ENCODE results near the gene GABARAP. TPM values are rescaled to one million over a fixed set of nuclear protein-coding genes. Genes with fewer than 3 reads are reported as not detected.
"Not testable (repeated sequence)": the region's sequence is repeated elsewhere in the genome, so short reads cannot be mapped to it uniquely, and the experiment has no call there.

Gene GABARAP
- total RNA-seq, 8 experiments from 2014 or later = 336 to 734 (median 573) TPM

DNA sequence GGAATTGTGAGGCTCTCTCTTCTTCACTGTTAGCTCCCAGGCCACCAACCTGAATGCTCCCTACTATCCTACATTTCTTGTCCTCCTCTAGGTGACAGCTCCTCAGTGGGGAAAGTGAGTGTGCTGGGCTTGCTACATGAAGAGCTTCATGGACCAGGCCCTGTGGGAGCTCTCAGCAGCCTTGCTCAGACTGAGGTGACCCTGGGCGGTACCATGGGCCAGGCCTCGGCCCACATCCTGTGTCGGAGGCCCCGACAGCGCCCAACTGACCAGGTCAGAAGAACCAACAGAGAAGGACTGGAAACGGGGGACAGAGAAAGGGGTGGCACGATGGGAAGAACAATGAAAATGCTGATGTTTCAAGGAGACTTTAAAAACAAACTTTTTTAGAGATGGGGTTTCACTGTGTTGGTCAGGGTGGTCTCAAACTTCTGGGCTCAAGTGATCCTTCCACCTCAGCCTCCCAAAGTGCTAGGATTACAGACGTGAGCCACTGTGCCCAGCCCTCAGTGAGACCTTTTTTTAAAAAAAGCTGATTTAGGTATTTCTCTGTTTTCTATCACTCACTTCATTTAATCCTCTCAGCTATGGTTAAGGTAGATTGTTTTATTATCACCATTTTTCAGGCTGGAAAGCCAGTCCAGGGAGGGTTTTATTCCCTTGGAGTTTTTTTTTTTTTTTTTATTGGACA, 14.7 kb upstream of the GABARAP start:
- WGBS, 10 experiments = 83 to 100% (median 100%) methylated on average over 1 to 3 of the region's 8 CpGs; no CpG with 5 or more reads in 3 of the 10 experiments
- ATAC-seq (replicated peaks in 6 of 8) = no peak
- Histone ChIP-seq H3K27ac (no peak overlapping the region), H3K4me1 (replicated peaks in 1 of 2) (peaks cover 7 to 14% of the 10 kb centered on the region in 2 donors), H3K4me3 (no peak overlapping the region)
- in situ Hi-C loops (cut with MboI; ENCODE audit: low pct_unique_long_range_greater_than_20kb in 2 of 9, low sequenced_read_pairs in 9 of 9, unreplicated experiment in 9 of 9) = no loop called here

DNA sequence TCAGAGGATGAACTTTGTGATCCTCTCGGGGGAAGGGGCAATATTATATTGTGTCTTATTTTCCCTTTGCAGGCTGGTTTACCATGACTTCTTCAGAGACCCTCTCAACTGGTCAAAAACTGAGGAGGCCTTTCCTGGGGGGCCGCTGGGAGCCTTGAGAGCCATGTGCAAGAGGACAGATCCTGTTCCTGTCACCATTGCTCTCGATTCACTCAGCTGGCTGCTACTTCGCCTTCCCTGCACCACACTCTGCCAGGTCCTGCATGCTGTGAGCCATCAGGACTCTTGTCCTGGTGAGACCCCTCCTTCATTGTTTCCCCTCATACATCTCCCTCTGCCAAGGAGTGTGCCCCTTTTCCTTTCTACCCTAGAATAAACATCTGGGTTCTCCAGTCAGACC, 12.3 kb upstream of the GABARAP start:
- no peak for ATAC-seq (replicated peaks in 6 of 8)
- H3K4me1 ChIP-seq (replicated peaks in 1 of 2) = peaks cover 13 to 16% of the 10 kb centered on the region in 2 donors
- in situ Hi-C loops (cut with MboI; ENCODE audit: low pct_unique_long_range_greater_than_20kb in 2 of 9, low sequenced_read_pairs in 9 of 9, unreplicated experiment in 9 of 9) = no loop called here
- H3K4me3 ChIP-seq = no peak overlapping the region
- H3K27ac ChIP-seq = no peak overlapping the region
- 63 to 100% (median 90%) methylated on average over 2 to 4 of the region's 4 CpGs for WGBS, 10 experiments

DNA sequence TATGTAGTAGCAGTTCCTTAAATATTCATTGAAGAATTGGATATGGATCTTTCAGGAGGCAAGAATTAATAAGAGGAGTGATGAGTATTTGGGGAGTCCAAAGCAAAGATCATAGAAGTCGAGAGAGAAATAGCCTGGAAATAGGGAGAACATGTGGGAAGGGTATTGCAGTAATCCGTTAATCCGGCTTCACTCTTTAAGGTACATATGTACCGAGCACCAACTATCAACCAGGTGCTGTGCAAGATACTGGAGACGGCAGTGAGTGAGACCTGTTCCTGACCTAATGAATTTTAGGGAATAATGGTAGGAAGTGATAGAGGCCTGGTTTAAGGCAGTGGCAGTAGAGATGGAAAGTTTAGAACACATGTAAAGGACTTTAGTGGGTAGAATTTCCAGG, 10.8 kb upstream of the GABARAP start:
- 14 to 80% (median 70%) methylated on average over 1 to 5 of the region's 5 CpGs; no CpG with 5 or more reads in 1 of the 10 experiments for WGBS, 10 experiments
- H3K27ac ChIP-seq = peak overlapping the region; percentile 99 to 100
- peak overlapping the region; percentile 82 to 100 (median 95) for H3K4me3 ChIP-seq
- in situ Hi-C loops (cut with MboI; ENCODE audit: low pct_unique_long_range_greater_than_20kb in 2 of 9, low sequenced_read_pairs in 9 of 9, unreplicated experiment in 9 of 9) = no loop called here
- ATAC-seq (replicated peaks in 6 of 8) = no peak
- H3K4me1 ChIP-seq (replicated peaks in 1 of 2) = peaks cover 18 to 23% of the 10 kb centered on the region in 2 donors

DNA sequence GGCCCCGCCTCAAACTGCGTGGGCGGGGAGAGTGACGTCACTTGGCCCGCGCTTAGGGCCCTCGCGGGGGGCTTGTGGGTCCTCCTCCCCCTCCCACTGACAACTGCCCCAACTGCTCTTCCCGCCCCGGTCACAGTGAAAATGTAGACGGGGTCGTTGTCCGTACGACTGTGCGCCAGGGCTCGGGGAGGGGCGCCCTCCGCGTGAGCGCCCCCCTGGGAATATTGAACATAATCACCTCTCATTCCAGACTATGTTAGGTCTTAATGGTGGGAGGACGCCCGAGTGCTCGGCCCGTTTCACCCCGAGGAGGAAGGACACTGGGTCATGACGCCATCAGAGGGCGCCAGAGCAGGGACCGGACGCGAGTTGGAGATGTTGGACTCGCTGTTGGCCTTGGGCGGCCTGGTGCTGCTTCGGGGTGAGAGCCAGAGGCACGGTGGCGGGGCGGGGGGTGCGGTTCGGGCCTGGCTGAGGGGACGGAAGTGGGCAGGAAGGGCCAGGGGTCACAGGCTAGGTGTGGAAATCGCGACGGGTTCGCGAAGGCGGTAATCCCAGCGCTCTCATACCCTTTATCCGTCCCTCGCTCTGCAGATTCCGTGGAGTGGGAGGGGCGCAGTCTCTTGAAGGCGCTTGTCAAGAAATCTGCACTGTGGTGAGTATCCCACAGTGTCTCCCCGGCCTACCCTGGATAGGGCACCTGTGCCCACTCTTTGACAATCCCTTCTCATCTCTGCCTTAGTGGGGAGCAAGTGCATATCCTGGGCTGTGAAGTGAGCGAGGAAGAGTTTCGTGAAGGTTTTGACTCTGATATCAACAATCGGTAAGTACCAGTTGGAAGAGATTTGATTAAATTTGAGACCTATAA, 10.2 kb upstream of the GABARAP start, which contains the start of gene ELP5:
TSS of gene ELP5 (plus strand) at position 40 of the 868 bp plus-strand sequence. CDS start at position 376, 336 bp downstream.
- peak; percentile 73 to 79 (median 76) for ATAC-seq (replicated peaks in 6 of 8)
- peak within 1 kb of the TSS; percentile 99 to 100 for H3K27ac ChIP-seq
- peaks cover 18 to 23% of the 10 kb centered on the region in 2 donors for H3K4me1 ChIP-seq (replicated peaks in 1 of 2)
- WGBS, 10 experiments = 0 to 20% (median 5%) methylated on average over 1 to 8 of the region's 55 CpGs; no CpG with 5 or more reads in 1 of the 10 experiments
- in situ Hi-C loops (cut with MboI; ENCODE audit: low pct_unique_long_range_greater_than_20kb in 2 of 9, low sequenced_read_pairs in 9 of 9, unreplicated experiment in 9 of 9) = no loop called here
- H3K4me3 ChIP-seq = peak within 1 kb of the TSS; percentile 82 to 100 (median 95)

DNA sequence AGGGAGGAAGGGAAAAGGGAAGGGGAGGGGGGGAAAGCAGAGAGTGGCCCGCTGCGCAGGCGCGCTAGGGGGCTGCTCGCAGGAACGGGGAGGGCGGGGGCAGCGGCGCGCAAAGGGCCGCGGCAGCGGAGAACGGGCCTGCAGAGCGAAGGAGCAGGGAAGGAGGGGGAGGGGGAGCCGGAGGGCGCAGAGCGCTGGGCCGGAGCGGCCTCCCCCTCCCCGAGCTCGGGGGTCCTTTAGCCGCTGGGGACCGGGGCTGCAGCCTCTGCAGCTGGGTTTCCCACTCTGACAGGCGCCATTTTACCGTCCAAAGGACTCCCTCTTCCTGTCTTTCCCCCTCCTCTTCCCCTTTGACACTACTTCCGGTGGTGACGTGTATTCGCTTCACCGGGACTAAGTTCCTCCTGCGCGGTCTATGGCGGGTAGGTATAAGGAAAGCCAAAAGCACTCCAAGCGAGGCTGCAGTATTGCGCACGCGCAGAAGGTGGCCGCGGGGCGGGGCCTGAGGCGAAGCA, 9.5 kb upstream of the GABARAP start, which contains the start of gene CTDNEP1:
TSS of gene CTDNEP1 (minus strand) at position 74 of the 515 bp plus-strand sequence. CDS start 438 bp downstream, outside the sequence.
- peak within 1 kb of the TSS; percentile 99 to 100 for H3K27ac ChIP-seq
- peaks cover 18 to 23% of the 10 kb centered on the region in 2 donors for H3K4me1 ChIP-seq (replicated peaks in 1 of 2)
- ATAC-seq (replicated peaks in 6 of 8) = peak; percentile 90 to 96 (median 92)
- 0 to 2% methylated on average over 5 to 7 of the region's 41 CpGs; no CpG with 5 or more reads in 8 of the 10 experiments for WGBS, 10 experiments
- in situ Hi-C loops (cut with MboI; ENCODE audit: low pct_unique_long_range_greater_than_20kb in 2 of 9, low sequenced_read_pairs in 9 of 9, unreplicated experiment in 9 of 9) = no loop called here
- H3K4me3 ChIP-seq = peak within 1 kb of the TSS; percentile 82 to 100 (median 95)

DNA sequence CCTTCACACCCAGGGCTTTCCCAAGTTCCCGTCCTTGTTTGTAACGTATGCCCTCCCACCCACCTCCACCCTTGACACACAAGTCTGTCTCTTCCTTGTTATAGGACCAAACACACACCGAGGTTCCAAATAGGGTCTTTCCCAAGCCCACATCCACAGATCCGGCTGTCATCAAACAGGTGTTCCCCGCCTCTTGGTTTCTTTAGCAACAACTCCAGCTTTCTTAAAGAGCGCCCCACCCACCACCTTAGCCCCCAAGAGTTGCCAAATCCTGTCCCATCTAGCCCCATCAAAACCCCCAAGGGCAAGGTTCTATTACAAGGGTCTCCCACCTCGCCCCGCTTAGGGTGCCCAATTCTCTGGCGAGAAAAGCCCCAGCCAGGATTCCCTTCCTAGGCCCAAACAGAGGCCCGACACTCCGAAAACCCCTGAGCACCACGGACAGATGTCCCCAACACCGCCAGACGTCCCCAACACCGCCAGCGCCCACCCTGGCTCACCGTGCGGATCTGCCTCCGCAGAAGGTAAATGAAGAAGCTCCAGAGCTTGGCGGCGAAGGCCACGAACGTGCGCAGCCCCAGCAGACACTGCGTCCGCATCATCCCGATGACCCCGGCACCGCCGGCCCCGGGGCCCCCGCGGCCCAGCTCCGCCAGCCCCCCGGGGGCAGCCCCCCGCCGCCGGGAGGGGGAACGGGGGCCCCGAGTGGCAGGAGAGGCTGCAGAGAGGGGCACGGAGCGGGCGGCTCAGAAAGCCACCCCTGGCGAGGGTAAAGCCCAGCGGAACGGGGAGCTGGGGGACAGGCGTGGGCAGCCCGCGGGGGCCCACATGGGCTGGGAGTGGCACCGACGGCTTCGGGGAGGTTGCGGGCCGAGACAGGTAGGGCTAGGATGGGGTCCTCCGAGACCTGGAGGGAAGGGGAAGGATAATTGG, 8.7 kb upstream of the GABARAP start:
- Histone ChIP-seq H3K4me1 (replicated peaks in 1 of 2) (peaks cover 18 to 23% of the 10 kb centered on the region in 2 donors), H3K27ac (peak overlapping the region; percentile 99 to 100), H3K4me3 (peak overlapping the region; percentile 82 to 100 (median 95))
- WGBS, 10 experiments = 0 to 20% (median 0%) methylated on average over 1 to 4 of the region's 55 CpGs; no CpG with 5 or more reads in 3 of the 10 experiments
- in situ Hi-C loops (cut with MboI; ENCODE audit: low pct_unique_long_range_greater_than_20kb in 2 of 9, low sequenced_read_pairs in 9 of 9, unreplicated experiment in 9 of 9) = no loop called here
- peak in 5 of 8 experiments; percentile 1 to 19 (median 5) for ATAC-seq (replicated peaks in 6 of 8)

DNA sequence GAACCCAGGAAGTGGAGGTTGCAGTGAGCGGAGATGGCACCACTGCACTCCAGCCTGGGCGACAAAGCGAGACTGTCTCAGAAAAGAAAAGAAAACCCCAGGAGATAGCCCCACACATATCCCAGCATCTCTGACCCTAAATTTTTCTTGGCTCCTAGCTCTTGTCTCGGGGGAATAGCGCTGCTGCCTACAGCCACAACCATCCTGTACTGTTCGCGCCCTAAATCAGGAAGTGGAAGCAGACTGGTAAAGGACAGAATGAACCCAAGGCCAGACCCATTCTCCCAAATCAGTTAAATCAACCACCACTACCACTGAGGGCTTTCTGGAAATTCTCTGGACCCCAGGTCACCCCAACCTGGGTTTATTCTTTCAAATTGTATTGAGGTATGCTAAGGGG, 7.6 kb upstream of the GABARAP start:
- Histone ChIP-seq H3K4me1 (replicated peaks in 1 of 2) (peaks cover 18 to 23% of the 10 kb centered on the region in 2 donors), H3K27ac (no peak overlapping the region), H3K4me3 (peak overlapping the region; percentile 82 to 100 (median 95))
- 80 to 100% (median 93%) methylated on average over 1 to 7 of the region's 7 CpGs; no CpG with 5 or more reads in 5 of the 10 experiments for WGBS, 10 experiments
- in situ Hi-C loops (cut with MboI; ENCODE audit: low pct_unique_long_range_greater_than_20kb in 2 of 9, low sequenced_read_pairs in 9 of 9, unreplicated experiment in 9 of 9) = no loop called here
- ATAC-seq (replicated peaks in 6 of 8) = no peak

DNA sequence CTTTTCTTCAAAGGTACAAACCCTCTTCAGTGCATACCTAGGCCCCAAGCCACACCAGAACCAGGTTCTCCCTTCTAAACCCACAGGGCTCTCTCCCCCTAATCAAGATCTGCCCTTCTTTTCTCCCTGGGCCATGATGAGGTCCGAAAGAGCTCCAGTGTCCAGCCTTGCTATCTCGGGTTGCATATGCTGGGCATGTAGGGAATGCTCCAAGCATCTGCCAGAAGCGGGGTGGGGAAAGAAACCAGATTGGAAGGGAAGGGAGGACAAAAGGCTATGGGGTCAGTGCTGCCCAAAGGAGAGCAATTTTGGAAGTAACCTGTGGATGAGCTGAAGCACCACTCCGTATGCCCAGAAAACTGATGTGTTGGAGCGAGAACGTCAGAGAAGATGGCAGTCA, 7.0 kb upstream of the GABARAP start:
- H3K27ac ChIP-seq = no peak overlapping the region
- in situ Hi-C loops (cut with MboI; ENCODE audit: low pct_unique_long_range_greater_than_20kb in 2 of 9, low sequenced_read_pairs in 9 of 9, unreplicated experiment in 9 of 9) = no loop called here
- no peak for ATAC-seq (replicated peaks in 6 of 8)
- no peak overlapping the region for H3K4me3 ChIP-seq
- WGBS, 10 experiments = 50 to 100% (median 89%) methylated on average over 2 to 6 of the region's 6 CpGs; no CpG with 5 or more reads in 3 of the 10 experiments
- H3K4me1 ChIP-seq (replicated peaks in 1 of 2) = peaks cover 18 to 23% of the 10 kb centered on the region in 2 donors

DNA sequence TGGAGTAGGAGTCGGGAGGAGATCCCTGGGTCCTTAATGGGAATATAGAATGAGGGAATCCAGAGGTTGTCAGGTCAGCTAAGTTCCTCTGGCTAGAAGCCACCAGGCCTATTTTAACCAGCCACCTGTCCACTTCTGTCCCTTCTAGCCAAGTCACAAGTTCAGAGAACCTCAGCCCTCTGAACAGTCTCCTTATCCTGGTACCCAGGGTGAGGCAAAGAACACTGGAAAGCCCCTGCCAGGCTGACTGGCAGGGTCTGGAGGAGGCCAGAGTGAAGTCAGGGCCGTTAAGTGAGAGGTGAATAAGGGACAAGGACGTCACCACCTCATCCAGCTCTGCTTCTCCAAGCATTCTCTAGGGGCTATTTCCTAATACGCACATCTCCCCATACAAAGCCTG, 6.5 kb upstream of the GABARAP start:
- no peak overlapping the region for H3K27ac ChIP-seq
- in situ Hi-C loops (cut with MboI; ENCODE audit: low pct_unique_long_range_greater_than_20kb in 2 of 9, low sequenced_read_pairs in 9 of 9, unreplicated experiment in 9 of 9) = no loop called here
- peaks cover 18 to 23% of the 10 kb centered on the region in 2 donors for H3K4me1 ChIP-seq (replicated peaks in 1 of 2)
- ATAC-seq (replicated peaks in 6 of 8) = no peak
- 46 to 100% (median 83%) methylated on average over 1 to 3 of the region's 4 CpGs; no CpG with 5 or more reads in 3 of the 10 experiments for WGBS, 10 experiments
- H3K4me3 ChIP-seq = no peak overlapping the region

DNA sequence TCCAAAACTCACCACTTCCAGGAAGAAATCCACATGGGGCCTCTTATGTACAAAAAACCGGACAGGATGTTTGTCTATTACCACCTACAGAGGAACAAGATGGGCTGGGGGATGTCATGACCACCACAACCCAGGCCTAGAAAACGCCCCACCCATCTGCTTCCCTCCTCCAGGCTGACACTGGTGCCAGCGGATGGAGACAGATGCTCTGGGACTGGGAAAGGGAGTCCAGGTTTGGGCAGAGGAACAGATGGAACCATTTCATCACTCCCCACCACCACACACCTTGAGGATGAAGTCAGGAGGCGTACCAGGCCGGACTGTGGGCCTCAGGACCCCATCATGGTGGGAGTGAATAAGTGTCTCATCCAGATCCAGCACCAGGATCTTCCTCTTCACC, 4.5 kb upstream of the GABARAP start:
- WGBS, 10 experiments = 60 to 100% (median 100%) methylated on average over 1 to 3 of the region's 5 CpGs; no CpG with 5 or more reads in 6 of the 10 experiments
- Histone ChIP-seq H3K27ac (no peak overlapping the region), H3K4me3 (no peak overlapping the region), H3K4me1 (replicated peaks in 1 of 2) (peaks cover 17 to 19% of the 10 kb centered on the region in 2 donors)
- in situ Hi-C loops (cut with MboI; ENCODE audit: low pct_unique_long_range_greater_than_20kb in 2 of 9, low sequenced_read_pairs in 9 of 9, unreplicated experiment in 9 of 9) = no loop called here
- ATAC-seq (replicated peaks in 6 of 8) = no peak

DNA sequence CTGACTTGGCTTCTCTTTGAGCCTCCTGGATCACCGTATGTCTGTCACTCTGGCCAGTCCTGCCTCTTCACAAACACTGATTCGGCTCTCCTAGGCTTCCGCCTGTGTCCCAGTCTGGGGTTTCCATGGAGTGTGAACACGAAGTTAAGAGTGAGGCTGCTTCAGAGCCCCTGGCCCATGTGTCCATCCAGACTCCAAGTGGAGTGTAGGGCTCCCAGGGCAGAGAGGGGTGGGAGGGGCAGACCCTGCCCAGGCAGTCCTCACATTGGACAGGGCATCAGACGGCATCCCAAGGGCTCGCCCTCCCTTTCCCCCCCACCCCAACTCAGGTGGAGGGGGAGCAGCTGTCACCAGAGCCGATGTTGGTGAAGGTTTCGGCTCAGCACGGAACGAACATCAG, 1.6 kb upstream of the GABARAP start:
- H3K27ac ChIP-seq; ATAC-seq (replicated peaks in 6 of 8); in situ Hi-C loops (cut with MboI; ENCODE audit: low pct_unique_long_range_greater_than_20kb in 2 of 9, low sequenced_read_pairs in 9 of 9, unreplicated experiment in 9 of 9); H3K4me3 ChIP-seq: not testable (repeated sequence)
- peaks cover 6 to 12% of the 10 kb centered on the region in 2 donors for H3K4me1 ChIP-seq (replicated peaks in 1 of 2)
- 33 to 100% (median 67%) methylated on average over 1 to 3 of the region's 10 CpGs; no CpG with 5 or more reads in 5 of the 10 experiments for whole genome bisulfite sequencing, 10 experiments

DNA sequence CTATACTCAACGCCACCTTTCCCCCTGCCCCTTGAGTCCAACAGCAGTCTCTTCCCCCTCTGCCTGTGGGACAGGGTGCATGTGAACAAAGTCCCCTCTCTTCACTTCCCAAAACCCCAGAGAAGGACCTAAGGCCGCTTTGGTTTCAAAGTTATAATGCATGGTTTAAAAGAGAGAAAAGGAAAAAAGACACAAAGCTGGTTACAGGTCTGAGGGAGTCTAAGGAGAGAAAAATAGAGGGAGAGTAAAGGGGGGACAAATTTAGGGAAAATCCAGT, 1.1 kb upstream of the GABARAP start:
- Histone ChIP-seq H3K4me3 (peak overlapping the region; percentile 96 to 100 (median 98)), H3K4me1 (replicated peaks in 1 of 2) (peaks cover 6 to 10% of the 10 kb centered on the region in 2 donors), H3K27ac (peak overlapping the region; percentile 98)
- no peak for ATAC-seq (replicated peaks in 6 of 8)
- 0 to 100% (median 40%) methylated on average over 1 to 2 of the region's 2 CpGs; no CpG with 5 or more reads in 6 of the 10 experiments for WGBS, 10 experiments
- in situ Hi-C loops (cut with MboI; ENCODE audit: low pct_unique_long_range_greater_than_20kb in 2 of 9, low sequenced_read_pairs in 9 of 9, unreplicated experiment in 9 of 9) = no loop called here

Data from motor neuron (in vitro differentiated cells).